Lung (tissue), 12 donors: ENCODE data around the gene DZIP3. TPM values are rescaled to one million over a fixed set of nuclear protein-coding genes. Genes with fewer than 3 reads are reported as not detected.

Experiments used
- ATAC-seq: fragments of 200-7000 bp; cut with Tn5 transposase; one replicate; pipeline ENCODE4 v1.9.1; 2020; ENCODE audit warnings: moderate number of reproducible peaks; ENCODE audit not compliant: insufficient read depth, low FRiP score
- DNase-seq, 3 donors: peaks; one replicate each; pipeline ENCODE4 v3.0.0-alpha.2; 2013 to 2017
- H3K27ac ChIP-seq, 2 donors: one replicate each; pipeline ENCODE4 v1.5.1; 2013; ENCODE audit warnings: mild to moderate bottlenecking in 2 of 2, moderate library complexity in 2 of 2, control low read depth in 1 of 2, inconsistent platforms in 1 of 2, low read depth in 1 of 2, low read length in 1 of 2
- H3K27me3 ChIP-seq, 3 donors: one replicate each; pipeline ENCODE4 v1.5.1; 2013; ENCODE audit warnings: low read length in 2 of 3; ENCODE audit not compliant: control insufficient read depth in 3 of 3, insufficient read depth in 3 of 3
- H3K36me3 ChIP-seq, 4 donors: one replicate each; pipeline ENCODE4 v1.5.1; 2013; ENCODE audit warnings: low read length in 4 of 4, mild to moderate bottlenecking in 1 of 4, moderate library complexity in 1 of 4; ENCODE audit not compliant: control insufficient read depth in 4 of 4, insufficient read depth in 4 of 4
- H3K4me1 ChIP-seq, 5 donors: one replicate each; pipeline ENCODE4 v1.5.1; 2013; ENCODE audit warnings: low read length in 5 of 5, mild to moderate bottlenecking in 2 of 5, moderate library complexity in 1 of 5; ENCODE audit not compliant: control insufficient read depth in 5 of 5, insufficient read depth in 5 of 5
- H3K4me3 ChIP-seq: one replicate; pipeline ENCODE4 v1.5.1; 2013; ENCODE audit warnings: mild to moderate bottlenecking, control low read depth, moderate library complexity
- H3K9ac ChIP-seq, 2 donors: one replicate each; pipeline ENCODE4 v1.5.1; 2013; ENCODE audit warnings: low read length in 2 of 2, control low read depth in 1 of 2; ENCODE audit not compliant: insufficient read depth in 1 of 2
- H3K9me3 ChIP-seq, 4 donors: one replicate each; pipeline ENCODE4 v1.5.1; 2013; ENCODE audit warnings: low read length in 3 of 4, mild to moderate bottlenecking in 1 of 4, moderate library complexity in 1 of 4; ENCODE audit not compliant: control insufficient read depth in 4 of 4, insufficient read depth in 3 of 4
- WGBS, 2 donors: extraction: QIAGEN DNeasy Blood & Tissue Kit; methylation state at CpG; one replicate each; pipeline ENCODE4 v1.1.7; 2013; 5-methylcytosine and 5-hydroxymethylcytosine counted together
- polyA plus RNA-seq, 2 donors: library from polyadenylated mRNA; stranded (reverse); fragments of 200-250 nt; gene quantifications; one replicate each; pipeline ENCODE4 v1.2.1, GENCODE V29; 2013
- total RNA-seq, 2 donors: library from RNA; depleted of rRNA in 1 of 2; stranded (reverse); fragments of >200 nt in 1 of 2; gene quantifications; one replicate each; pipeline ENCODE4 v1.2.1, GENCODE V29; 2014 to 2021
- TF ChIP-seq, protein P1 (sequence below): IDR thresholded peaks from 2 replicates; pipeline ENCODE4 v1.5.1; 2012; ENCODE audit warnings: mild to moderate bottlenecking; ENCODE audit errors: control extremely low read depth, extremely low read depth
- donor health status: control.
- donor health status: control.
- donor health status: Bipolar disorder and iron deficiency.
- donor health status: healthy.
- donor health status: DM: yes; HTN: yes; CAD: no.

DZIP3 gene
- total and polyA plus RNA-seq, 4 donors: 3.8 to 44.1 (median 13.0) TPM

DNA sequence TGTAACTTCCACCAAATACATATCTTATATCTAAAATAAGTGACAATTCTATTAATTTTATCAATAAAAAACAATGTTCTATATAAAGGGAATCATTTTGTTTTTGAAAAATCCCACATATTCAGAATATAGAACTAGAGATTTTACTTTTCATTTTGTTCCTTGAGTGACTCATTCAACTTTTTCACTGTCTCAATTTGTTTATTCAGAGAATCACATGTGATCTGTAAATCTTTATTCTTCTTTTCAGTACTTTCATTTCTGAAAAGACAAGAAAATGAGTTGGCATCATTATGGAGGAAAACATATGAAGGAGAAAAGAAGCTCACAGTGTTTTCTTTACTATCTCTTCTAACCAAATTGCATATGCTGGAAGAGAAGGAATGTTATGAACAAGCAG lies 35.3 kb upstream of the DZIP3 start:
- ATAC-seq (no peak), DNase-seq (no peak)
- Histone ChIP-seq H3K36me3 (peaks cover 0 to 7% (median 3%) of the 10 kb centered on the region in 4 donors), H3K27me3 (no peaks in the 10 kb centered on the region), H3K27ac (no peak overlapping the region), H3K9ac (no peak overlapping the region), H3K4me3 (no peak overlapping the region), H3K4me1 (no peaks in the 10 kb centered on the region), H3K9me3 (no peaks in the 10 kb centered on the region)
- TF ChIP-seq, protein P1, sequence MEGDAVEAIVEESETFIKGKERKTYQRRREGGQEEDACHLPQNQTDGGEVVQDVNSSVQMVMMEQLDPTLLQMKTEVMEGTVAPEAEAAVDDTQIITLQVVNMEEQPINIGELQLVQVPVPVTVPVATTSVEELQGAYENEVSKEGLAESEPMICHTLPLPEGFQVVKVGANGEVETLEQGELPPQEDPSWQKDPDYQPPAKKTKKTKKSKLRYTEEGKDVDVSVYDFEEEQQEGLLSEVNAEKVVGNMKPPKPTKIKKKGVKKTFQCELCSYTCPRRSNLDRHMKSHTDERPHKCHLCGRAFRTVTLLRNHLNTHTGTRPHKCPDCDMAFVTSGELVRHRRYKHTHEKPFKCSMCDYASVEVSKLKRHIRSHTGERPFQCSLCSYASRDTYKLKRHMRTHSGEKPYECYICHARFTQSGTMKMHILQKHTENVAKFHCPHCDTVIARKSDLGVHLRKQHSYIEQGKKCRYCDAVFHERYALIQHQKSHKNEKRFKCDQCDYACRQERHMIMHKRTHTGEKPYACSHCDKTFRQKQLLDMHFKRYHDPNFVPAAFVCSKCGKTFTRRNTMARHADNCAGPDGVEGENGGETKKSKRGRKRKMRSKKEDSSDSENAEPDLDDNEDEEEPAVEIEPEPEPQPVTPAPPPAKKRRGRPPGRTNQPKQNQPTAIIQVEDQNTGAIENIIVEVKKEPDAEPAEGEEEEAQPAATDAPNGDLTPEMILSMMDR: no peak

DNA sequence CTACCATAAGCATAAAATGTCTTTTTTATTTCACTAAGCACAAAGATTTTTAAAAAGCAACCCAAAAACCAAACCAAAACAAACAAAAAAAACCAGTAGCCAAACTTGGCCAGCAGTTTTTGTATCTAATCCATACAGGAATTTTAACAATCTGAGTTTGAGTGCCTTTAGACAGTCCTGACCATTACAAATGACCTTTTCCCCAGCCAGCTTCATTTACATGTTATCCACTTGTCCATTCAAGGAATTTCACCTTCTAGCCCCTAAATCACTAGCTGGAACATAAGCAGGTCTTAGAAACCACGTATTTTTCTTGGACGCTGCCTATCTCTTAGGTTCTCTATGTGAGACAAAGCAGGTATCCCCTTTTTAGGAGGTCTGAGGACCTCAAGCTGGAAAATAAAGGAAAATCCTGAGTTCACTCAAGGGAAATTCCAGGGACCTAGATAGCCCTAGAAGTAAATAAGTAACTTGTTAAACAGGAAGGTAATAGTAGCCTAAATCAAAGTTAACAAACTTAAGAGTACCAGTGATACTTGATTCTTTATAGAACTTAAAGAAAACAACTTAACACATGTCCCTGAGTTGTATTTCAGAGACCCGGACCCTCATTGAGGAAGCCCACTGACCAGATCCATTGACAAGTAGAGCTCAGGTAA lies 34.5 kb upstream of the DZIP3 start:
- Histone ChIP-seq H3K4me1 (no peaks in the 10 kb centered on the region), H3K4me3 (no peak overlapping the region), H3K9ac (no peak overlapping the region), H3K36me3 (peaks cover 0 to 7% (median 3%) of the 10 kb centered on the region in 4 donors), H3K9me3 (no peaks in the 10 kb centered on the region), H3K27me3 (no peaks in the 10 kb centered on the region), H3K27ac (no peak overlapping the region)
- 68 to 85% methylated on average over 3 of the region's 3 CpGs for WGBS, 2 donors
- ATAC-seq (no peak), DNase-seq (no peak)
- TF ChIP-seq, protein P1: no peak

DNA sequence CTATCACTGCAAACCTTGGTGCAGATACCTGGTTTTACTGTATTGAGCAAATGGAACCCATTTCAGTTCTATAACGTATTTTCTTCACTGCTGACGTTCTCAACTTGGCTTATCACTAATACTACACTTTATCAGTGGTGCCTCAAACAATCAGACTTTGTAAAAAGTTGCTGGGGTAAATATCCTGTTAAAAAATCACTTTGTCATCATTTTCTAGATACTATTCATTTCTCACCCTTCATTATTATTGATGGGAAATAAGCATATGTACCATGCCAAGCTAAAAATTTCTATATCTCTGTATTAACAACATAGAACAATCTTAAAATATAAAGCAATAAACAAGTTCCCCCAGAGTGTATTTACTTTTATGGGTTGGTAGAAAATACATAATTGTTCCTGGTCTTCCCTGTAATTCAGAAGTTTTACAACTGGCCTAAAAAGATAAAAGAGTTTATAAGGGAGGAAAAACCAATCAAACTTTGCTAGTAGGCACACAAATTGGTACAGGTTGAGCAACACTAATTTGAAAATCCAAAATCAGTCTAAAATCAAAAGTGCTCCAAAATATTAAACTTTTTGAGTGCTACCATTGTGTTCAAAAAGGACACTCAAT lies 33.4 kb upstream of the DZIP3 start:
- H3K4me3 ChIP-seq: no peak overlapping the region
- H3K27me3 ChIP-seq: no peaks in the 10 kb centered on the region
- TF ChIP-seq, protein P1: no peak
- no peak overlapping the region for H3K9ac ChIP-seq
- peaks cover 0 to 9% (median 3%) of the 10 kb centered on the region in 4 donors for H3K36me3 ChIP-seq
- WGBS, 2 donors: 68 to 82% methylated on average over 2 of the region's 2 CpGs
- no peak overlapping the region for H3K27ac ChIP-seq
- no peak for ATAC-seq
- H3K9me3 ChIP-seq: no peaks in the 10 kb centered on the region
- DNase-seq: no peak
- H3K4me1 ChIP-seq: no peaks in the 10 kb centered on the region

DNA sequence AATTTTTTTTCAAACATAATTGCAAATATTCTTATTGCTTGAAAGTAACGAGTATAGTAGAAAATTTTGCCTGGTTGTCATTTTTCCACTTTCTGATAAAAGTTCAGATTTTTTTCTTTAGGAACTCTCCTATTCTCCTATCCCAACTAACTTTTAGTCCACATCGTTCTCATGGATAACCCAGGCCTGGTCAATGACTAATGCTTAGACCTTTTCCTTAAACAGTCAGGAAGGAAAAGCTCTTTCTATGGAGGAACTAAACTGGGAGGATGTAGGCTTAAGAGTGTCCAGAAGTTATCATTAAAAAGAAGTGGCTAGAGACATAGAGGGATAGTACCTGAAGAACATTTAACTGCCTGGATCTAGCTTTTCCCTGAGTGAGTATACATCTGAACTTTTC lies 27.0 kb upstream of the DZIP3 start:
- peaks cover 0 to 4% (median 0%) of the 10 kb centered on the region in 5 donors for H3K4me1 ChIP-seq
- ATAC-seq (no peak), DNase-seq (no peak)
- no peak overlapping the region for H3K27ac ChIP-seq
- TF ChIP-seq, protein P1: no peak
- no peaks in the 10 kb centered on the region for H3K9me3 ChIP-seq
- H3K9ac ChIP-seq: no peak overlapping the region
- peaks cover 0 to 12% (median 3%) of the 10 kb centered on the region in 4 donors for H3K36me3 ChIP-seq
- no peaks in the 10 kb centered on the region for H3K27me3 ChIP-seq
- H3K4me3 ChIP-seq: no peak overlapping the region
- 93 to 99% methylated on average over 2 of the region's 2 CpGs for WGBS, 2 donors
